ENCODE data around the gene PDE1C.

DNA sequence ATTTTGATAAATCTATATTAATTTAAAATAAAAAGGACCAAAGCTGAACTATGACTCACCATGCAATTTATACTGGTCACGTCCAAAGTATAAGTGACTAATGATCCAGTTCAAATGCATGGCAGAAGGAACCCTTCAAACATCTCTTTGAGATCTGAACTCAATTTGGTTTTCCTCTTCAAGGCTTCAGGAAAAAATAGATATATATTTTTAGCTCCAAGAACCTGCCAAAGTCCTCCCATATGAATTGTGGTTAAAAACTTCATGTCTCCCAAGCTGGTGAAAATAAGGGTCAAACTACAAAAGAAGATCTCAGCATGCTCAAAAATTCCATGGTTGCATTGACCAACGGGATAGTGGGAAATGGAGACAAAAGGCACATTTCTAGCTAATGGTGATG, 34.6 kb upstream of the PDE1C start:
- no peak for TF ChIP-seq EZH2phosphoT487 (IDR thresholded peaks at IDR 0.05; ENCODE audit: insufficient read depth, low read depth)
- TF ChIP-seq EZH2 (IDR thresholded peaks at IDR 0.05; ENCODE audit: insufficient read depth, poor library complexity, severe bottlenecking), result no peak

Data from GM23248 (cell line).